Head of caudate nucleus (tissue), 42 donors: ENCODE results near the gene MICB.

ENCODE experiments used
- DNase-seq, 42 donors: peaks; one replicate each; pipeline versions ENCODE4 v3.0.0 to v3.0.0-alpha.2; 2020 to 2021; ENCODE audit warnings: mixed read lengths in 7 of 42
- intact Hi-C: fragments of 100-400 bp; cut with DNase I; formaldehyde crosslinking; loops from one replicate; pipeline ENCODE4 v1.15.0; 2022

MICB gene

GRCh38 chr6:31532644-31533454 lies 34.9 kb downstream of the MICB start:
- intact Hi-C loops: no loop called here
- DNase-seq: no peak

GRCh38 chr6:31533455-31533841 lies 35.5 kb downstream of the MICB start:
- intact Hi-C loops: no loop called here
- no peak for DNase-seq

GRCh38 chr6:31534011-31534410 lies 36.1 kb downstream of the MICB start:
- DNase-seq: no peak
- intact Hi-C loops: no loop called here

GRCh38 chr6:31534521-31535040 lies 36.6 kb downstream of the MICB start:
- no peak for DNase-seq
- intact Hi-C loops: no loop called here

GRCh38 chr6:31535538-31536324 lies 37.8 kb downstream of the MICB start:
- DNase-seq: no peak
- intact Hi-C loops: no loop called here

- intact Hi-C loops: no loop called here
- peak in 30 of 42 donors; percentile 23 to 78 (median 56) for DNase-seq
Measured at GRCh38 chr6:31538805-31539400, 41.0 kb downstream of the MICB start.

- no peak for DNase-seq
- intact Hi-C loops: loop anchor here (5.0 kb wide), 2 partner anchors 48 to 82 kb away; partner anchors contain the start of gene PRRC2A
Measured at GRCh38 chr6:31540640-31541039, 42.7 kb downstream of the MICB start.

GRCh38 chr6:31541059-31541657 lies 43.2 kb downstream of the MICB start:
- intact Hi-C loops: loop anchor here (5.0 kb wide), 2 partner anchors 49 to 81 kb away; partner anchors contain the start of gene PRRC2A
- peak in 13 of 42 donors; percentile 17 to 54 (median 30) for DNase-seq

- DNase-seq: peak; percentile 93 to 99 (median 97)
- intact Hi-C loops: loop anchor here (5.0 kb wide), 2 partner anchors 50 to 80 kb away; partner anchors contain the start of gene PRRC2A
Measured at GRCh38 chr6:31541658-31542521, 43.9 kb downstream of the MICB start, which contains the start of gene DDX39B. Gene DDX39B, minus strand, starts transcription at chr6:31542003. Its CDS starts 1,471 bp downstream, at chr6:31540532.

- intact Hi-C loops: loop anchor here (5.0 kb wide), 2 partner anchors 51 to 79 kb away; partner anchors contain the start of gene PRRC2A
- DNase-seq: no peak
Measured at GRCh38 chr6:31543639-31544038, 45.7 kb downstream of the MICB start.

- intact Hi-C loops: loop anchor here (5.0 kb wide), 2 partner anchors 52 to 78 kb away; partner anchors contain the start of gene PRRC2A
- DNase-seq: no peak
Measured at GRCh38 chr6:31544676-31545075, 46.7 kb downstream of the MICB start.

- intact Hi-C loops: no loop called here
Measured at GRCh38 chr6:31545291-31545690, 47.3 kb downstream of the MICB start.

GRCh38 chr6:31546339-31546957 lies 48.5 kb downstream of the MICB start, which contains the start of gene ATP6V1G2:
Gene ATP6V1G2, minus strand, starts transcription at chr6:31546608. Its CDS starts 49 bp downstream, at chr6:31546559.
- peak; percentile 89 to 98 (median 94) for DNase-seq
- intact Hi-C loops: loop anchor here (2.0 kb wide), 1 partner anchor 52 kb away; no protein-coding TSS in a partner anchor

More at GRCh38 chr6:31545291-31545690, 47.3 kb downstream of the MICB start:
- DNase-seq: no peak

GRCh38 chr6:31546958-31547726 lies 49.2 kb downstream of the MICB start, which contains the start of gene NFKBIL1:
Gene NFKBIL1, plus strand, starts transcription at chr6:31547608. Its CDS starts 87 bp downstream, at chr6:31547695.
- peak; percentile 95 to 99 (median 98) for DNase-seq
- intact Hi-C loops: loop anchor here (2.0 kb wide), 1 partner anchor 52 kb away; no protein-coding TSS in a partner anchor

- intact Hi-C loops: loop anchor here (2.0 kb wide), 1 partner anchor 51 kb away; no protein-coding TSS in a partner anchor
- peak in 2 of 42 donors; percentile 8 to 21 for DNase-seq
Measured at GRCh38 chr6:31547727-31548543, 50.0 kb downstream of the MICB start.
